ENCODE data around the gene RBBP4. TPM values are rescaled to one million over a fixed set of nuclear protein-coding genes. Genes with fewer than 3 reads are reported as not detected.

The RBBP4 gene
- total and polyA plus RNA-seq, 2 of the 13 experiments (the other 11 are each of a cell fraction or from before 2014, with no cell fraction given), result 64.4 to 166 TPM

DNA sequence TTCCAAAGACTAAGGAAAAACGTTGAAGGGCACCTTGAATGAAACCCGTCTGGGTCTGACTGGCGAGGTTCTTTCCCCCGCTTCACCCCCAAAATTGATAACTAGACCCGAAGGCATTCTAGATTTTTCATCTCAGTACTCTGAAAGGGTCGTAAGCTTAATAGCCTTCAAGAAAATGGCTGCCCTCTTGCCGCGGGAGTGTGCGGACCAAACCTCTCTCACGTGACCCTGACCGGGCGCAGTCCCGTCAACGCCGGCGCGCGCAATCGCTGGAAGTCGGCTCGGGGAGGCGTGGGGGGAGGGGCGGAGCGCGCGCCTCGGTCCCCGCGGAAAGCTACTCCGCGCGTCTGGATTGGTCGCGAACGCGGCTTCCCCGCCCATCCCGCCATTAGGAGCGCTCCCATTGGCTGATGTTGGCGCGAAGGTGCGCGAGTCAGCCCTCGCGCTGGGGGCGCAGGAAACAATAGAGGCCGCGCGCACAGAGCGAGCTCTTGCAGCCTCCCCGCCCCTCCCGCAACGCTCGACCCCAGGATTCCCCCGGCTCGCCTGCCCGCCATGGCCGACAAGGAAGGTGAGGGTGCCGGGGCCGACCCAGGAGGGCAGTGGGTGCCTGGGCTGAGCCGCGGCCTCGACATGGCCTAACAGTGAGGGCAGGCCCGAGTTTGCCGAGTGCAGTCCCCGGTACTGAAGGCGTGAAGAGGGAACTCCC is at the start of gene RBBP4 (continued):
- TF ChIP-seq ZSCAN30 (CRISPR knock-in tag; IDR thresholded peaks at IDR 0.05) (no peak; the same call in 1 of the 2 replicates), CREB3 (CRISPR knock-in tag; IDR thresholded peaks at IDR 0.05) (no peak), ZNF280D (CRISPR knock-in tag; IDR thresholded peaks at IDR 0.05) (peak; percentile 44; the same call in 1 of the 2 replicates), GATAD2A (CRISPR knock-in tag; IDR thresholded peaks at IDR 0.05) (0 out of 2 replicates have a peak, but pooled peaks have one; percentile 2), ZMAT5 (CRISPR knock-in tag; IDR thresholded peaks at IDR 0.05; ENCODE audit: borderline replicate concordance, low read depth) (no peak), ATF2 (CRISPR knock-in tag; IDR thresholded peaks at IDR 0.05) (peak; percentile 67; the same call in 1 of the 2 replicates), ZNF432 (CRISPR knock-in tag; IDR thresholded peaks at IDR 0.05; ENCODE audit: borderline replicate concordance) (no peak), ZNF644 (CRISPR knock-in tag; IDR thresholded peaks at IDR 0.05; ENCODE audit: low read depth) (no peak), NR2F2 (IDR thresholded peaks at IDR 0.05; ENCODE audit: borderline replicate concordance, low read depth) (no peak), ZKSCAN8 (CRISPR knock-in tag; IDR thresholded peaks at IDR 0.05; ENCODE audit: borderline replicate concordance) (no peak), SNAI1 (CRISPR knock-in tag; IDR thresholded peaks at IDR 0.05; ENCODE audit: borderline replicate concordance) (peak; percentile 93), ZNF746 (CRISPR knock-in tag; IDR thresholded peaks at IDR 0.05) (peak; percentile 68), SUZ12 (IDR thresholded peaks at IDR 0.05; ENCODE audit: low read depth, low read length) (no peak)
- TF ChIP-seq, protein P1, sequence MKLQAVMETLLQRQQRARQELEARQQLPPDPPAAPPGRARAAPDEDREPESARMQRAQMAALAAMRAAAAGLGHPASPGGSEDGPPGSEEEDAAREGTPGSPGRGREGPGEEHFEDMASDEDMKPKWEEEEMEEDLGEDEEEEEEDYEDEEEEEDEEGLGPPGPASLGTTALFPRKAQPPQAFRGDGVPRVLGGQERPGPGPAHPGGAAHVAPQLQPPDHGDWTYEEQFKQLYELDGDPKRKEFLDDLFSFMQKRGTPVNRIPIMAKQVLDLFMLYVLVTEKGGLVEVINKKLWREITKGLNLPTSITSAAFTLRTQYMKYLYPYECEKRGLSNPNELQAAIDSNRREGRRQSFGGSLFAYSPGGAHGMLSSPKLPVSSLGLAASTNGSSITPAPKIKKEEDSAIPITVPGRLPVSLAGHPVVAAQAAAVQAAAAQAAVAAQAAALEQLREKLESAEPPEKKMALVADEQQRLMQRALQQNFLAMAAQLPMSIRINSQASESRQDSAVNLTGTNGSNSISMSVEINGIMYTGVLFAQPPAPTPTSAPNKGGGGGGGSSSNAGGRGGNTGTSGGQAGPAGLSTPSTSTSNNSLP (IDR thresholded peaks at IDR 0.05; ENCODE audit: low read depth, low read length), result no peak
- TF ChIP-seq, protein P2, sequence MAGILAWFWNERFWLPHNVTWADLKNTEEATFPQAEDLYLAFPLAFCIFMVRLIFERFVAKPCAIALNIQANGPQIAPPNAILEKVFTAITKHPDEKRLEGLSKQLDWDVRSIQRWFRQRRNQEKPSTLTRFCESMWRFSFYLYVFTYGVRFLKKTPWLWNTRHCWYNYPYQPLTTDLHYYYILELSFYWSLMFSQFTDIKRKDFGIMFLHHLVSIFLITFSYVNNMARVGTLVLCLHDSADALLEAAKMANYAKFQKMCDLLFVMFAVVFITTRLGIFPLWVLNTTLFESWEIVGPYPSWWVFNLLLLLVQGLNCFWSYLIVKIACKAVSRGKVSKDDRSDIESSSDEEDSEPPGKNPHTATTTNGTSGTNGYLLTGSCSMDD (CRISPR knock-in tag; IDR thresholded peaks at IDR 0.05), result 0 out of 2 replicates have a peak, but pooled peaks have one; percentile 11
- TF ChIP-seq, protein P3, sequence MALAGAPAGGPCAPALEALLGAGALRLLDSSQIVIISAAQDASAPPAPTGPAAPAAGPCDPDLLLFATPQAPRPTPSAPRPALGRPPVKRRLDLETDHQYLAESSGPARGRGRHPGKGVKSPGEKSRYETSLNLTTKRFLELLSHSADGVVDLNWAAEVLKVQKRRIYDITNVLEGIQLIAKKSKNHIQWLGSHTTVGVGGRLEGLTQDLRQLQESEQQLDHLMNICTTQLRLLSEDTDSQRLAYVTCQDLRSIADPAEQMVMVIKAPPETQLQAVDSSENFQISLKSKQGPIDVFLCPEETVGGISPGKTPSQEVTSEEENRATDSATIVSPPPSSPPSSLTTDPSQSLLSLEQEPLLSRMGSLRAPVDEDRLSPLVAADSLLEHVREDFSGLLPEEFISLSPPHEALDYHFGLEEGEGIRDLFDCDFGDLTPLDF (CRISPR knock-in tag; IDR thresholded peaks at IDR 0.05), result peak; percentile 99
- TF ChIP-seq, protein P4, sequence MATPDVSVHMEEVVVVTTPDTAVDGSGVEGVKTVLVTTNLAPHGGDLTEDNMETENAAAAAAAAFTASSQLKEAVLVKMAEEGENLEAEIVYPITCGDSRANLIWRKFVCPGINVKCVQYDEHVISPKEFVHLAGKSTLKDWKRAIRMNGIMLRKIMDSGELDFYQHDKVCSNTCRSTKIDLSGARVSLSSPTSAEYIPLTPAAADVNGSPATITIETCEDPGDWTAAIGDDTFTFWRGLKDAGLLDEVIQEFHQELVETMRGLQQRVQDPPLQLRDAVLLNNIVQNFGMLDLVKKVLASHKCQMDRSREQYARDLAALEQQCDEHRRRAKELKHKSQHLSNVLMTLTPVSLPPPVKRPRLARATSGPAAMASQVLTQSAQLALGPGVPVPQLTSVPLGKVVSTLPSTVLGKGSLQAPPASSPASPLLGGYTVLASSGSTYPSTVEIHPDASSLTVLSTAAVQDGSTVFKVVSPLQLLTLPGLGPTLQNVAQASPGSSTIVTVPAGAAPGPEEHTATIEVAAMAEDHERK (CRISPR knock-in tag; IDR thresholded peaks at IDR 0.05; ENCODE audit: low read depth), result peak; percentile 59; the same call in 1 of the 2 replicates
